DOHH2 (cell line): Measurements from ENCODE around the gene FAM210A.

Experiments used
- H3F3A ChIP-seq: fragments of 200-600 bp; sonication (generic), shearing (Covaris generic); 2 replicates; pipeline ENCODE4 v1.6.0; 2016; ENCODE audit warnings: antibody characterized with exemption, mild to moderate bottlenecking; ENCODE audit not compliant: control insufficient read depth, insufficient read depth
- H3K27ac ChIP-seq: fragments of 200-600 bp; sonication (generic); 2 replicates; pipeline ENCODE4 v1.5.1; 2014; ENCODE audit warnings: low read depth, mild to moderate bottlenecking, low read length, moderate library complexity
- H3K27me3 ChIP-seq: fragments of 200-600 bp; sonication (generic); 2 replicates; pipeline ENCODE4 v1.6.1; 2014; ENCODE audit warnings: mild to moderate bottlenecking, low read length, mixed read lengths; ENCODE audit not compliant: control insufficient read depth
- H3K36me3 ChIP-seq: fragments of 200-600 bp; sonication (generic); 2 replicates; pipeline ENCODE4 v1.6.1; 2014; ENCODE audit warnings: mild to moderate bottlenecking, low read length, moderate library complexity, mixed read lengths; ENCODE audit not compliant: control insufficient read depth
- H3K4me1 ChIP-seq: fragments of 200-600 bp; sonication (generic); 2 replicates; pipeline ENCODE4 v1.6.1; 2014; ENCODE audit warnings: mild to moderate bottlenecking, low read length, mixed read lengths; ENCODE audit not compliant: control insufficient read depth
- H3K4me2 ChIP-seq: fragments of 200-600 bp; sonication (generic); 2 replicates; pipeline ENCODE4 v1.6.0; 2014; ENCODE audit warnings: mild to moderate bottlenecking, low read length, moderate library complexity
- H3K4me3 ChIP-seq: fragments of 200-600 bp; sonication (generic); 2 replicates; pipeline ENCODE4 v1.5.1; 2014; ENCODE audit warnings: mild to moderate bottlenecking, low read length, mixed read lengths
- H3K79me2 ChIP-seq: fragments of 200-600 bp; sonication (generic); 2 replicates; pipeline ENCODE4 v1.6.1; 2014; ENCODE audit warnings: mild to moderate bottlenecking, low read length, mixed read lengths; ENCODE audit not compliant: control insufficient read depth
- H3K9me2 ChIP-seq: fragments of 200-600 bp; sonication (generic); replicated peaks from 2 replicates; pipeline ENCODE4 v1.6.1; 2014; ENCODE audit warnings: mild to moderate bottlenecking, low read length, mixed read lengths; ENCODE audit not compliant: control insufficient read depth
- H3K9me3 ChIP-seq: fragments of 200-600 bp; sonication (generic); 2 replicates; pipeline ENCODE4 v1.6.1; 2014; ENCODE audit warnings: antibody characterized with exemption, low read length, mixed read lengths; ENCODE audit not compliant: control insufficient read depth, insufficient read depth
- H4K20me1 ChIP-seq: fragments of 200-600 bp; sonication (generic); 2 replicates; pipeline ENCODE4 v1.6.0; 2014; ENCODE audit warnings: low read depth, mild to moderate bottlenecking, antibody characterized with exemption, low read length, moderate library complexity; ENCODE audit not compliant: control insufficient read depth, insufficient read depth
- EZH2phosphoT487 ChIP-seq: fragments of 200-600 bp; sonication (generic); IDR thresholded peaks from 2 replicates; pipeline ENCODE4 v1.6.1; 2017; ENCODE audit warnings: borderline replicate concordance, mild to moderate bottlenecking, antibody characterized with exemption, low read length, moderate library complexity, mixed read lengths
- TF ChIP-seq, protein P1 (sequence below): fragments of 200-600 bp; sonication (generic); IDR thresholded peaks from one replicate; pipeline ENCODE4 v1.5.1; 2014; ENCODE audit warnings: antibody characterized with exemption, mild to moderate bottlenecking, low read depth, low read length; ENCODE audit not compliant: poor library complexity, severe bottlenecking

The FAM210A gene

DNA sequence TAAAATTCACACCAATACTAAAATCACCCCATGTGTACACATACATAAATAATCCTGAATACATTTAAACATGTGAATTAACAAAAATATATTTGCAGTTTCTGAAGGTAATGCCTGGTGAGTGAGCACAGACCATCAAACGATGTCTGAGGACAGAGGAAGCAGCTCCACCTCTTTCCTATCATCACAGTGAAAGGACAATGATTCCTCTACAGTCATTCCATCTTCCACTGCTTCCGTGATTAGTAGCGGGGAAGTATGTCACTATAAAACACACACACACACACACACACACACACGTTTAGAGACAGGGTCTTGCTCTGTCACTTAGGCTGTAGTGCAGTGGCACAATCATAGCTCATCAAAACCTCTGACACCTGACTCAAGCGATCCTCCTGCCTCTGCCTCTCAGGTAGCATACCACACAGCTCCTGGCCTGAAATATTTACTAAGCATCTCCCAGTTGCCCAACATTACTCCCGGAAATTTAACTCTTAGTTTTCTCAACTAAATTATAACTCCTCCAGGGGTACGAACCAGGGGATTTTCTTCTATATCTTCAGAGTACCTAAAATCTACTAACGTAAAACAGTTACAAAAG lies 12.8 kb downstream of the FAM210A start:
- TF ChIP-seq EZH2phosphoT487, result no peak
- TF ChIP-seq, protein P1, sequence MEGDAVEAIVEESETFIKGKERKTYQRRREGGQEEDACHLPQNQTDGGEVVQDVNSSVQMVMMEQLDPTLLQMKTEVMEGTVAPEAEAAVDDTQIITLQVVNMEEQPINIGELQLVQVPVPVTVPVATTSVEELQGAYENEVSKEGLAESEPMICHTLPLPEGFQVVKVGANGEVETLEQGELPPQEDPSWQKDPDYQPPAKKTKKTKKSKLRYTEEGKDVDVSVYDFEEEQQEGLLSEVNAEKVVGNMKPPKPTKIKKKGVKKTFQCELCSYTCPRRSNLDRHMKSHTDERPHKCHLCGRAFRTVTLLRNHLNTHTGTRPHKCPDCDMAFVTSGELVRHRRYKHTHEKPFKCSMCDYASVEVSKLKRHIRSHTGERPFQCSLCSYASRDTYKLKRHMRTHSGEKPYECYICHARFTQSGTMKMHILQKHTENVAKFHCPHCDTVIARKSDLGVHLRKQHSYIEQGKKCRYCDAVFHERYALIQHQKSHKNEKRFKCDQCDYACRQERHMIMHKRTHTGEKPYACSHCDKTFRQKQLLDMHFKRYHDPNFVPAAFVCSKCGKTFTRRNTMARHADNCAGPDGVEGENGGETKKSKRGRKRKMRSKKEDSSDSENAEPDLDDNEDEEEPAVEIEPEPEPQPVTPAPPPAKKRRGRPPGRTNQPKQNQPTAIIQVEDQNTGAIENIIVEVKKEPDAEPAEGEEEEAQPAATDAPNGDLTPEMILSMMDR, result no peak
- Histone ChIP-seq H3K4me2 (no peak overlapping the region), H3K27ac (no peak overlapping the region), H3K4me1 (no peaks in the 10 kb centered on the region), H3K4me3 (no peak overlapping the region), H3K79me2 (peaks cover 100% of the 10 kb centered on the region), H3K9me3 (peaks cover 3% of the 10 kb centered on the region; the same call in 1 of the 2 replicates), H4K20me1 (peaks cover 12% of the 10 kb centered on the region), H3K27me3 (no peaks in the 10 kb centered on the region), H3K9me2 (no peaks in the 10 kb centered on the region), H3F3A (no peaks in the 10 kb centered on the region), H3K36me3 (peaks cover 21% of the 10 kb centered on the region)

DNA sequence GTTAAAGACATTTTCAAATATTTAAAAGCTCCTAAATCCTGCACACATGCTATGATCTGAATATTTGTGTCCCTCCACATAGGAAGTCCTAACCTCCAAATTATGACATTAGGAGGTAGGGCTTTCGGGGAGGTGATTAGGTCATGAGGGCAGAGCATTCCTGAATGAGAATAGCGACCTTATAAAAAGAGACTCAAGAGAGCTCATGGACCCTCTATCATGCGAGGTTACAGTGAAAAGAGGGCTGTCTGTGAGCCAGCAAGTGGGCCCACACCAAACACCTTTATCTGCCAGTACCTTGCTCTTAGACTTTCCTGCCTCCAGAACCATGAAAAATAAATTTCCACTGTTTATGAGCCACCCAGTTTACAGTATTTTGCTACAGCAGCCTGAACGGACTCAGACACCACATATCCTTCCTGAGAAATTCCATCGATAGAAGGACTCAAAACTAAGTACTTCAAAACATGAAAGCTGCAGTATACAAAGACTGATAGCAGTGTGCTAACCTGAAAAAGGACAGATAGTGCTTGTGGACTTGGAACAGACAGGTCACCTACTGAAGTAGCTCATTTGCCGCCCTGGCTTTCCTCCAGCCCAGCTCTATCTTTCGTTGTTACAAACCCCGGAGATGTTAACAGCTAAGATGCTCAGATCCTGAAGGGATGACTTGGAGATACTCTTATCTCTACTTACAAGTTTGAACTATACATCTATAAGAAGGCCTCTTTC lies 13.8 kb downstream of the FAM210A start:
- H3K36me3 ChIP-seq, result peaks cover 18% of the 10 kb centered on the region
- H3K4me3 ChIP-seq, result no peak overlapping the region
- H3K9me2 ChIP-seq, result no peaks in the 10 kb centered on the region
- H3K9me3 ChIP-seq, result peaks cover 9% of the 10 kb centered on the region; the same call in 1 of the 2 replicates
- TF ChIP-seq, protein P1, result no peak
- no peak for TF ChIP-seq EZH2phosphoT487
- H3K4me1 ChIP-seq, result no peaks in the 10 kb centered on the region
- H3K79me2 ChIP-seq, result peaks cover 100% of the 10 kb centered on the region
- H3K4me2 ChIP-seq, result no peak overlapping the region
- no peaks in the 10 kb centered on the region for H3F3A ChIP-seq
- no peak overlapping the region for H3K27ac ChIP-seq
- no peaks in the 10 kb centered on the region for H3K27me3 ChIP-seq
- peaks cover 12% of the 10 kb centered on the region for H4K20me1 ChIP-seq

DNA sequence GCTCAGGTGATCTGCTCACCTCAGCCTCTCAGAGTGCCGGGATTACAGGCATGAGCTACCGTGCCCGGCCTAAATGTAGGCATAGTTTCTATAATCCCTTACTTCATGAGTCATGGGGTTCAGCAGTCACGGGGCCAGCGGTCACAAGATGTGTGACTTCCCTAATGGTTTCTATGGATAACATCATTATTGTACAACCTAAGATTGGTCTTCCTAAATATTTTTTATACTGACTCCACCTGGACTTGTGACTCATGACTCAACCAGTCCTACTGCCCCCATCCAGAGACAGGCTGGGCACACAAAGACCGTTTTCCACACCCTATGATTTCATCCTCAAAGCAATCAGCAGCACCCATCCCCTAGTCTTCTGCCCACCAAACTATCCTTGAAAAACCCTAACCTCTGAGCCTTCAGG lies 15.9 kb downstream of the FAM210A start:
- peaks cover 12% of the 10 kb centered on the region for H4K20me1 ChIP-seq
- peaks cover 27% of the 10 kb centered on the region; the same call in 1 of the 2 replicates for H3K9me3 ChIP-seq
- no peak overlapping the region for H3K27ac ChIP-seq
- no peak overlapping the region for H3K4me2 ChIP-seq
- H3K79me2 ChIP-seq, result peaks cover 100% of the 10 kb centered on the region
- peaks cover 33% of the 10 kb centered on the region for H3K36me3 ChIP-seq
- TF ChIP-seq, protein P1, result no peak
- H3K4me1 ChIP-seq, result no peaks in the 10 kb centered on the region
- H3K27me3 ChIP-seq, result no peaks in the 10 kb centered on the region
- H3K9me2 ChIP-seq, result no peaks in the 10 kb centered on the region
- H3K4me3 ChIP-seq, result no peak overlapping the region
- no peaks in the 10 kb centered on the region for H3F3A ChIP-seq
